ENCODE results near the gene CBLB.

The CBLB gene

DNA sequence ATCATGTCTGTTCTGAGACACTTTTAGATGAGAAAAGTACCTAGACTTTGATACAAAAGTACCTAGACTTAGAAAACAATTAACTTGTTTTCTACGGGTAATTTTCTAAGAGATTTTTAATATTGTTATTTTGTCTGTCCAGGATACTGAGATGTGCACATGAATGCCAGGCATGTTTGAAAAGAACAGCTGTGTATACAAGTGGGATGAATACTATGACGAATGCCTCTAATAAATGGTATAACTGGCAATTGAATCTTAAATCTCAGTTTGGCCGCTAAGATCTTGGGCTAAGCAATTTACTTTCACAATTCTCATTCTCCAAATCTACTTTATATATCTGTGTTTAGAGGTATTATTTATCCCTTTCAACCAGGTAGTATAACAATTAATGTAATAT lies 207.4 kb downstream of the CBLB start:
- TF ChIP-seq, protein P1, sequence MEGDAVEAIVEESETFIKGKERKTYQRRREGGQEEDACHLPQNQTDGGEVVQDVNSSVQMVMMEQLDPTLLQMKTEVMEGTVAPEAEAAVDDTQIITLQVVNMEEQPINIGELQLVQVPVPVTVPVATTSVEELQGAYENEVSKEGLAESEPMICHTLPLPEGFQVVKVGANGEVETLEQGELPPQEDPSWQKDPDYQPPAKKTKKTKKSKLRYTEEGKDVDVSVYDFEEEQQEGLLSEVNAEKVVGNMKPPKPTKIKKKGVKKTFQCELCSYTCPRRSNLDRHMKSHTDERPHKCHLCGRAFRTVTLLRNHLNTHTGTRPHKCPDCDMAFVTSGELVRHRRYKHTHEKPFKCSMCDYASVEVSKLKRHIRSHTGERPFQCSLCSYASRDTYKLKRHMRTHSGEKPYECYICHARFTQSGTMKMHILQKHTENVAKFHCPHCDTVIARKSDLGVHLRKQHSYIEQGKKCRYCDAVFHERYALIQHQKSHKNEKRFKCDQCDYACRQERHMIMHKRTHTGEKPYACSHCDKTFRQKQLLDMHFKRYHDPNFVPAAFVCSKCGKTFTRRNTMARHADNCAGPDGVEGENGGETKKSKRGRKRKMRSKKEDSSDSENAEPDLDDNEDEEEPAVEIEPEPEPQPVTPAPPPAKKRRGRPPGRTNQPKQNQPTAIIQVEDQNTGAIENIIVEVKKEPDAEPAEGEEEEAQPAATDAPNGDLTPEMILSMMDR (IDR thresholded peaks at IDR 0.05; ENCODE audit: extremely low read depth, insufficient read depth, missing control alignments): no peak
- no peak for DNase-seq (ENCODE audit: low spot score)
- in situ Hi-C loops (cut with MboI; ENCODE audit: low pct_unique_long_range_greater_than_20kb, low sequenced_read_pairs, unreplicated experiment): no loop called here

DNA sequence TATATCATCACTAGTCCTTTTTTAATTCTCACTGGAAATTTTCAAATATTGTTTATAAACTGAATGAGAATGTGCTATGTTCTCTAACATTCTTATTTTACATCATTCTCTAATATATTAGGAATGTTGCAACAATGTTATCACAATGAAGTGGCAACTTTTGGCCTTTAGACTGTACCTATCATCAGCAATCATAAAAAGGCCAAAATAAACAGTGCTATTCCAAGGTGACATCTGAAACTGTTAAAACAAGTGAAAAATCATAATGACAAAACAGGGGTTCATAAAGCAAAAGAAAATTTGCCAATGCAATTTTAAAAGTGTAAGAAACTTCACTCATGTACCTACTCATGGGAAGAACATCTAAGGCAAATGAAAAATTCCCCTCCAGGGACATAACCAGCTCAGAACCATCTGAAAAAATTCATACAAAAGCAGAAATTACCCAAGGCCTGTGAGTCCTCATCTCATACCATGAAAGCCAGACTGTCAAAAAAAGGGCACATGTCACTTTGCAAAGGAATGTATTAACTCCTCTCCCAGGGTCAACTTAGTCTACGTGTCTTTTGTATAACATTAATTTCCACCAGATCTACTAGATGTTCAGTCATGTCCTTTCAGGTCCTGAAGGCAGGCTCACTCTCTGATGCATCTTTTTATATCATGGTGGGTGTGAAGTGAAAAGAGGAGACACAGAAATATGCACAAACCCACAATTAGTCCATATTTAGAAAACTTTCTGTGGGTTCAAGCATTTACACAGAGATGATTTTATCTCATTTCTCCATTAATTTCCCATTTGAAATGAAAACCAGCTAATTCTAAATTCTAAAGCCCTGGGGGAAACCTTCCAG lies 211.9 kb downstream of the CBLB start:
- no peak for DNase-seq (ENCODE audit: low spot score)
- in situ Hi-C loops (cut with MboI; ENCODE audit: low pct_unique_long_range_greater_than_20kb, low sequenced_read_pairs, unreplicated experiment): no loop called here
- TF ChIP-seq, protein P1 (IDR thresholded peaks at IDR 0.05; ENCODE audit: extremely low read depth, insufficient read depth, missing control alignments): no peak

DNA sequence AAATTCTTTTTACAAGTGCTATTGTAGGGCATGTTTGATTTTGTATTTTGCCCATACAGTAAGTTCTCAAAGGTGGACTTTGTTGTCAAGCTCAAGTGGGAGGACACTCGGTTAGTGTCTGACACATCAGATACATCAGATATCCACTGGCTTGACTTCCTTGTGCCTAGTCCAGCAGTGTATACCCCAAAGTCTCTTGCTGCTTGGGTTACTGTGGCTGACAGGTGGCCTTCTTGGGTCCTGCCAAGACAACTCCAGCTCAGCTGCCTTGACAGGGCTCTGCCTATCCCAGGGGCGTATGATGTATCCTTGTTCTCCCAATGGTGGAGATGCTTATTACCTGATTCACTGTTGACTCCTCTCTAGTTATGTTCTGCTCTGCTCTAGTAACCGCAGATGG lies 214.9 kb downstream of the CBLB start:
- TF ChIP-seq, protein P1 (IDR thresholded peaks at IDR 0.05; ENCODE audit: extremely low read depth, insufficient read depth, missing control alignments): no peak
- in situ Hi-C loops (cut with MboI; ENCODE audit: low pct_unique_long_range_greater_than_20kb, low sequenced_read_pairs, unreplicated experiment): no loop called here
- no peak for DNase-seq (ENCODE audit: low spot score)

GRCh38 chr3:105653166-105653565 lies 215.6 kb downstream of the CBLB start:
- TF ChIP-seq, protein P1 (IDR thresholded peaks at IDR 0.05; ENCODE audit: extremely low read depth, insufficient read depth, missing control alignments): no peak
- DNase-seq (ENCODE audit: low spot score): no peak
- in situ Hi-C loops (cut with MboI; ENCODE audit: low pct_unique_long_range_greater_than_20kb, low sequenced_read_pairs, unreplicated experiment): no loop called here

DNA sequence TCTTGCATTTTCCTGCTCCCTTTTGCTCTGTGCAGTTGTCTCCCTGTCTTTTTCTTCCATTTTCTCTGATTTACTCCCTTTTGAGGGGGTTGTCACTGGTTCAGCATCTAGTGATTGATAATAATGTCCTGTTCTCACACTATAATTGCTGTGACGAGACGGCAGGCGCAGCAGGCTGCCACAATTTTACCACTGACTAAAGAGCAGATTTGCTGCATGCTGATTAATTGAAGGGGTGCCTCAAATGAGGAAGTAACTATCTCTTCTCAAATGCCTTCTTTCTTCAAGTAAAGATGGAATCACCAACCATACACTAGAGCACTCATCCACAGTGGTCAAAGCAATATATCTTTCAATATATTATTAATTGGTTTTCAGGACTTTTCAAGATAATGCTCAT lies 219.3 kb downstream of the CBLB start:
- no peak for DNase-seq (ENCODE audit: low spot score)
- in situ Hi-C loops (cut with MboI; ENCODE audit: low pct_unique_long_range_greater_than_20kb, low sequenced_read_pairs, unreplicated experiment): no loop called here
- TF ChIP-seq, protein P1 (IDR thresholded peaks at IDR 0.05; ENCODE audit: extremely low read depth, insufficient read depth, missing control alignments): no peak

- DNase-seq (ENCODE audit: low spot score): no peak
- in situ Hi-C loops (cut with MboI; ENCODE audit: low pct_unique_long_range_greater_than_20kb, low sequenced_read_pairs, unreplicated experiment): no loop called here
- TF ChIP-seq, protein P1 (IDR thresholded peaks at IDR 0.05; ENCODE audit: extremely low read depth, insufficient read depth, missing control alignments): no peak
Observed at GRCh38 chr3:105647047-105647446, 221.8 kb downstream of the CBLB start.
